Measurements from ENCODE around the gene GPX3. TPM values are rescaled to one million over a fixed set of nuclear protein-coding genes. Genes with fewer than 3 reads are reported as not detected.

GPX3 gene
- total RNA-seq, 3 donors from 2014 or later, result 44.6 to 460 (median 147) TPM

- intact Hi-C loops (cut with DNase I, micrococcal nuclease), result no loop called here
- ATAC-seq, result no peak
- TF ChIP-seq CTCF (IDR thresholded peaks at IDR 0.05), result no peak
- Histone ChIP-seq H3K4me1 (ENCODE audit: low read depth) (no peaks in the 10 kb centered on the region), H3K36me3 (ENCODE audit: low read depth) (peaks cover 15% of the 10 kb centered on the region), H3K4me3 (no peak overlapping the region), H3K9me3 (no peaks in the 10 kb centered on the region)
- DNase-seq, result no peak
These were observed 18.4 kb downstream of the GPX3 start for GRCh38 chr5:151038801-151039238.

- no peaks in the 10 kb centered on the region for H3K4me1 ChIP-seq (ENCODE audit: low read depth)
- no peak for DNase-seq
- no peak for TF ChIP-seq CTCF (IDR thresholded peaks at IDR 0.05)
- intact Hi-C loops (cut with DNase I, micrococcal nuclease), result no loop called here
- no peak for ATAC-seq
- peaks cover 15% of the 10 kb centered on the region for H3K36me3 ChIP-seq (ENCODE audit: low read depth)
- no peak overlapping the region for H3K4me3 ChIP-seq
- H3K9me3 ChIP-seq, result no peaks in the 10 kb centered on the region
These were observed 19.3 kb downstream of the GPX3 start for GRCh38 chr5:151039665-151040064.

GRCh38 chr5:151040211-151040747 lies 19.9 kb downstream of the GPX3 start:
- H3K4me3 ChIP-seq, result no peak overlapping the region
- no peak for TF ChIP-seq CTCF (IDR thresholded peaks at IDR 0.05)
- peaks cover 12% of the 10 kb centered on the region for H3K36me3 ChIP-seq (ENCODE audit: low read depth)
- H3K4me1 ChIP-seq (ENCODE audit: low read depth), result no peaks in the 10 kb centered on the region
- DNase-seq (no peak), ATAC-seq (peak; percentile 57)
- intact Hi-C loops (cut with DNase I, micrococcal nuclease), result no loop called here
- no peaks in the 10 kb centered on the region for H3K9me3 ChIP-seq

- H3K4me3 ChIP-seq, result no peak overlapping the region
- TF ChIP-seq CTCF (IDR thresholded peaks at IDR 0.05), result no peak
- no peaks in the 10 kb centered on the region for H3K9me3 ChIP-seq
- ATAC-seq, result no peak
- intact Hi-C loops (cut with DNase I, micrococcal nuclease), result no loop called here
- no peak for DNase-seq
- H3K36me3 ChIP-seq (ENCODE audit: low read depth), result peaks cover 12% of the 10 kb centered on the region
- H3K4me1 ChIP-seq (ENCODE audit: low read depth), result no peaks in the 10 kb centered on the region
These were observed 21.3 kb downstream of the GPX3 start for GRCh38 chr5:151041577-151042268.

GRCh38 chr5:151042453-151043093 lies 22.2 kb downstream of the GPX3 start:
- no peak for TF ChIP-seq CTCF (IDR thresholded peaks at IDR 0.05)
- peaks cover 13% of the 10 kb centered on the region for H3K36me3 ChIP-seq (ENCODE audit: low read depth)
- H3K9me3 ChIP-seq, result no peaks in the 10 kb centered on the region
- no peaks in the 10 kb centered on the region for H3K4me1 ChIP-seq (ENCODE audit: low read depth)
- DNase-seq (no peak), ATAC-seq (no peak)
- no peak overlapping the region for H3K4me3 ChIP-seq
- intact Hi-C loops (cut with DNase I, micrococcal nuclease), result no loop called here
